Mammary epithelial cell (primary cell): ENCODE results near the gene SF3B2.

Source experiments
- EZH2 ChIP-seq: IDR thresholded peaks from 2 replicates; pipeline ENCODE4 v1.6.1; 2012; ENCODE audit warnings: low read length, inconsistent platforms, borderline replicate concordance
- TF ChIP-seq, protein P1 (sequence below), 2 donors: IDR thresholded peaks in 1 of 2; conservative IDR thresholded peaks in 1 of 2; 2 replicates each; pipeline ENCODE4 v1.5.1; 2011 to 2012; ENCODE audit warnings: inconsistent platforms in 2 of 2, low read length in 2 of 2, mild to moderate bottlenecking in 2 of 2, control low read depth in 1 of 2, low read depth in 1 of 2; ENCODE audit not compliant: insufficient read depth in 1 of 2; ENCODE audit errors: extremely low read depth in 1 of 2

DNA sequence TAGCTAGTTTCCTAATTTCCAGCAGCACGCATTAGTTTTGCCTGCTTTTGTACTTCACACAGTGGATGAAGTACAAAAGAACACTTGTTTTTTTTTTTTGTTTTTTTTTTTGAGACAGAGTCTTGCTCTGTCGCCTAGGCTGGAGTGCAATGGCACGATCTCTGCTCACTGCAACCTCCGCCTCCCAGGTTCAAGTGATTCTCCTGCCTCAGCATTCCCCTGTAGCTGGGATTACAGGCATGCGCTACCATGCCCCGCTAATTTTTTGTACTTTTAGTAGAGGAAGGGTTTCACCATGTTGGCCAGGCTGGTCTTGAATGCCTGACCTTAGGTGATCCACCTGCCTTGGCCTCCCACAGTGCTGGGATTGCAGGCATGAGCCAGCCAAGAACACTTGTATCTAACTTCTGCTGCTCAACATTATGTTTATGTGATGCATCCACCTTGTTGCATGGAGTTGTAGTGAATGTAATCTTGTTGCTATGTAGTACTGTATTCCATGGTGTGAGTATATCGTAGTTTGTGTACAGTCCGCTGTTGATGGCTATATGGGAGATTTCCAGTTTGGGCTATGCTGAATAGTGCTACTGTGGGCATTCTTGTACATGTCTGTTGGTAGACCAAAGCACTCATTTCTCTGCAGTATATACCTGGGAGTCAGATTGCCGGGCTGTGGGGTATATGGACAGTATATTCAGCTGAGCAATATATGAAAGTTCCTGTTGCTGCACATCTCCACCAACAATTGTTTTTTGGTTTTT is 35.2 kb downstream of the SF3B2 start:
- TF ChIP-seq, protein P1, sequence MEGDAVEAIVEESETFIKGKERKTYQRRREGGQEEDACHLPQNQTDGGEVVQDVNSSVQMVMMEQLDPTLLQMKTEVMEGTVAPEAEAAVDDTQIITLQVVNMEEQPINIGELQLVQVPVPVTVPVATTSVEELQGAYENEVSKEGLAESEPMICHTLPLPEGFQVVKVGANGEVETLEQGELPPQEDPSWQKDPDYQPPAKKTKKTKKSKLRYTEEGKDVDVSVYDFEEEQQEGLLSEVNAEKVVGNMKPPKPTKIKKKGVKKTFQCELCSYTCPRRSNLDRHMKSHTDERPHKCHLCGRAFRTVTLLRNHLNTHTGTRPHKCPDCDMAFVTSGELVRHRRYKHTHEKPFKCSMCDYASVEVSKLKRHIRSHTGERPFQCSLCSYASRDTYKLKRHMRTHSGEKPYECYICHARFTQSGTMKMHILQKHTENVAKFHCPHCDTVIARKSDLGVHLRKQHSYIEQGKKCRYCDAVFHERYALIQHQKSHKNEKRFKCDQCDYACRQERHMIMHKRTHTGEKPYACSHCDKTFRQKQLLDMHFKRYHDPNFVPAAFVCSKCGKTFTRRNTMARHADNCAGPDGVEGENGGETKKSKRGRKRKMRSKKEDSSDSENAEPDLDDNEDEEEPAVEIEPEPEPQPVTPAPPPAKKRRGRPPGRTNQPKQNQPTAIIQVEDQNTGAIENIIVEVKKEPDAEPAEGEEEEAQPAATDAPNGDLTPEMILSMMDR (conservative IDR thresholded peaks at IDR 0.05 in 1 of 2, IDR thresholded peaks at IDR 0.05 in 1 of 2; ENCODE audit: extremely low read depth in 1 of 2, insufficient read depth in 1 of 2, low read depth in 1 of 2, low read length in 2 of 2) = no peak
- no peak for TF ChIP-seq EZH2
